Suprapubic skin (tissue), 4 donors: ENCODE data around the gene MSH6. TPM values are rescaled to one million over a fixed set of nuclear protein-coding genes. Genes with fewer than 3 reads are reported as not detected.

Experiments used
- DNase-seq, 2 donors: peaks; one replicate each; pipeline ENCODE4 v3.0.0-alpha.2; 2019; ENCODE audit warnings: low spot score in 2 of 2
- H3K27ac ChIP-seq: fragments of 200-600 bp; sonication (generic); one replicate; pipeline ENCODE4 v1.5.1; 2019
- H3K27me3 ChIP-seq: fragments of 200-600 bp; sonication (generic); one replicate; pipeline ENCODE4 v1.5.1; 2019
- H3K36me3 ChIP-seq: fragments of 200-600 bp; sonication (generic); one replicate; pipeline ENCODE4 v1.5.1; 2019
- H3K4me1 ChIP-seq: fragments of 200-600 bp; sonication (generic); one replicate; pipeline ENCODE4 v1.5.1; 2019
- H3K4me3 ChIP-seq: fragments of 200-600 bp; sonication (generic); one replicate; pipeline ENCODE4 v1.5.1; 2019; ENCODE audit warnings: mild to moderate bottlenecking
- H3K9me3 ChIP-seq: fragments of 200-600 bp; sonication (generic); one replicate; pipeline ENCODE4 v1.5.1; 2019
- EP300 ChIP-seq: sonication (generic); formaldehyde crosslinking; IDR thresholded peaks from one replicate; pipeline ENCODE4 v1.6.1; 2017; ENCODE audit warnings: antibody characterized with exemption
- POLR2A ChIP-seq, 2 donors: fragments of 450-650 bp; IDR thresholded peaks; one replicate each; pipeline ENCODE4 v1.6.1; 2017; ENCODE audit warnings: antibody characterized with exemption in 2 of 2, mild to moderate bottlenecking in 2 of 2, moderate library complexity in 2 of 2
- POLR2AphosphoS5 ChIP-seq, 3 donors: sonication (generic); formaldehyde crosslinking; IDR thresholded peaks; one replicate each; pipeline ENCODE4 v1.6.1; 2017; ENCODE audit warnings: antibody characterized with exemption in 3 of 3
- WGBS: methylation state at CpG from one replicate; pipeline ENCODE4 v1.1.5; 2018; 5-methylcytosine and 5-hydroxymethylcytosine counted together
- total RNA-seq, 4 donors: library from RNA; depleted of rRNA; stranded (reverse); fragments of >200 nt; gene quantifications; one replicate each; pipeline ENCODE4 v1.1.0, GENCODE V29; 2016
- TF ChIP-seq, protein P1 (sequence below), 2 donors: fragments of 200-600 bp in 1 of 2; fragments of 450-650 bp in 1 of 2; sonication (generic) in 1 of 2; IDR thresholded peaks; one replicate each; pipeline ENCODE4 v1.5.1; 2016 to 2019; ENCODE audit warnings: antibody characterized with exemption in 2 of 2, mild to moderate bottlenecking in 1 of 2, moderate library complexity in 1 of 2

The MSH6 gene
- total RNA-seq, 4 donors from 2014 or later = 17.7 to 27.3 (median 26.1) TPM

DNA sequence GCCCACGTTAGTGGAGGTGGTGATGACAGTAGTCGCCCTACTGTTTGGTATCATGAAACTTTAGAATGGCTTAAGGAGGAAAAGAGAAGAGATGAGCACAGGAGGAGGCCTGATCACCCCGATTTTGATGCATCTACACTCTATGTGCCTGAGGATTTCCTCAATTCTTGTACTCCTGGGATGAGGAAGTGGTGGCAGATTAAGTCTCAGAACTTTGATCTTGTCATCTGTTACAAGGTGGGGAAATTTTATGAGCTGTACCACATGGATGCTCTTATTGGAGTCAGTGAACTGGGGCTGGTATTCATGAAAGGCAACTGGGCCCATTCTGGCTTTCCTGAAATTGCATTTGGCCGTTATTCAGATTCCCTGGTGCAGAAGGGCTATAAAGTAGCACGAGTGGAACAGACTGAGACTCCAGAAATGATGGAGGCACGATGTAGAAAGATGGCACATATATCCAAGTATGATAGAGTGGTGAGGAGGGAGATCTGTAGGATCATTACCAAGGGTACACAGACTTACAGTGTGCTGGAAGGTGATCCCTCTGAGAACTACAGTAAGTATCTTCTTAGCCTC, 16.2 kb downstream of the MSH6 start:
- H3K36me3 ChIP-seq = peaks cover 95% of the 10 kb centered on the region
- 89% methylated on average over 6 of the region's 6 CpGs for WGBS

DNA sequence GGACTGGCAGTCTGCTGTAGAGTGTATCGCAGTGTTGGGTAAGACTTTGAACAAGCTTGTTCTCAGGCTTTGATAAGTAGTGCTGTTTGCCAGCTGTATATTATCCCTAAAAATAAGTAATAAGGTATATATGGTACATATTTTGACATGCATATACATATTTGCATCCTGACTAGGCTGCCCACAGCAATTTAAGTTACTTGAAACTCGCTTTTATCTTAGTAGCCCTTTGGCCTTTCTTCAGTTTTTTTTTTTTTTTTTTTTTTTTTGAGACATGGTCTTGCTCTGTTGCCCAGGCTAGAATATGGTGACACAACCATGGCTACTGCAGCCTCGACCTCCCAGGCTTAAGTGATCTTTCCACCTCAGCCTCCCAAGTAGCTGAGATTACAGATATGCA, 18.2 kb downstream of the MSH6 start:
- Histone ChIP-seq H3K4me1 (no peaks in the 10 kb centered on the region), H3K36me3 (peaks cover 97% of the 10 kb centered on the region), H3K27ac (no peak overlapping the region), H3K27me3 (no peaks in the 10 kb centered on the region), H3K9me3 (peaks cover 5% of the 10 kb centered on the region), H3K4me3 (no peak overlapping the region)
- DNase-seq = no peak
- WGBS = 90% methylated on average over 3 of the region's 3 CpGs
- TF ChIP-seq EP300 = no peak
- TF ChIP-seq POLR2AphosphoS5 (IDR thresholded peaks at IDR 0.05) = no peak
- TF ChIP-seq, protein P1, sequence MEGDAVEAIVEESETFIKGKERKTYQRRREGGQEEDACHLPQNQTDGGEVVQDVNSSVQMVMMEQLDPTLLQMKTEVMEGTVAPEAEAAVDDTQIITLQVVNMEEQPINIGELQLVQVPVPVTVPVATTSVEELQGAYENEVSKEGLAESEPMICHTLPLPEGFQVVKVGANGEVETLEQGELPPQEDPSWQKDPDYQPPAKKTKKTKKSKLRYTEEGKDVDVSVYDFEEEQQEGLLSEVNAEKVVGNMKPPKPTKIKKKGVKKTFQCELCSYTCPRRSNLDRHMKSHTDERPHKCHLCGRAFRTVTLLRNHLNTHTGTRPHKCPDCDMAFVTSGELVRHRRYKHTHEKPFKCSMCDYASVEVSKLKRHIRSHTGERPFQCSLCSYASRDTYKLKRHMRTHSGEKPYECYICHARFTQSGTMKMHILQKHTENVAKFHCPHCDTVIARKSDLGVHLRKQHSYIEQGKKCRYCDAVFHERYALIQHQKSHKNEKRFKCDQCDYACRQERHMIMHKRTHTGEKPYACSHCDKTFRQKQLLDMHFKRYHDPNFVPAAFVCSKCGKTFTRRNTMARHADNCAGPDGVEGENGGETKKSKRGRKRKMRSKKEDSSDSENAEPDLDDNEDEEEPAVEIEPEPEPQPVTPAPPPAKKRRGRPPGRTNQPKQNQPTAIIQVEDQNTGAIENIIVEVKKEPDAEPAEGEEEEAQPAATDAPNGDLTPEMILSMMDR (IDR thresholded peaks at IDR 0.05) = no peak

More for the DNA sequence above, 16.2 kb downstream of the MSH6 start:
- H3K27me3 ChIP-seq = no peaks in the 10 kb centered on the region
- no peak overlapping the region for H3K27ac ChIP-seq
- no peak for DNase-seq
- peaks cover 5% of the 10 kb centered on the region for H3K9me3 ChIP-seq
- no peaks in the 10 kb centered on the region for H3K4me1 ChIP-seq
- H3K4me3 ChIP-seq = no peak overlapping the region
- TF ChIP-seq, protein P1 (IDR thresholded peaks at IDR 0.05) = no peak
- TF ChIP-seq POLR2AphosphoS5 (IDR thresholded peaks at IDR 0.05) (no peak), EP300 (no peak), POLR2A (IDR thresholded peaks at IDR 0.05) (no peak)

DNA sequence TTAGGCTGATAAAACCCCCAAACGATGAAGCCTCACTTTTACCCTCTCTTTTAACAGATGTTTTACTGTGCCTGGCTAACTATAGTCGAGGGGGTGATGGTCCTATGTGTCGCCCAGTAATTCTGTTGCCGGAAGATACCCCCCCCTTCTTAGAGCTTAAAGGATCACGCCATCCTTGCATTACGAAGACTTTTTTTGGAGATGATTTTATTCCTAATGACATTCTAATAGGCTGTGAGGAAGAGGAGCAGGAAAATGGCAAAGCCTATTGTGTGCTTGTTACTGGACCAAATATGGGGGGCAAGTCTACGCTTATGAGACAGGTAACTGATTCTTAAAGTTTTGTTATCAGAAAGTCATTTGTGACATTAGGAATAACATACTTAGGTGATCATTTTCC, 20.4 kb downstream of the MSH6 start:
- Histone ChIP-seq H3K27ac (no peak overlapping the region), H3K4me1 (no peaks in the 10 kb centered on the region), H3K27me3 (no peaks in the 10 kb centered on the region), H3K4me3 (no peak overlapping the region), H3K36me3 (peaks cover 97% of the 10 kb centered on the region), H3K9me3 (peaks cover 5% of the 10 kb centered on the region)
- DNase-seq = no peak
- no peak for TF ChIP-seq EP300
- no peak for TF ChIP-seq POLR2AphosphoS5 (IDR thresholded peaks at IDR 0.05)
- WGBS = 96% methylated on average over 7 of the region's 7 CpGs

DNA sequence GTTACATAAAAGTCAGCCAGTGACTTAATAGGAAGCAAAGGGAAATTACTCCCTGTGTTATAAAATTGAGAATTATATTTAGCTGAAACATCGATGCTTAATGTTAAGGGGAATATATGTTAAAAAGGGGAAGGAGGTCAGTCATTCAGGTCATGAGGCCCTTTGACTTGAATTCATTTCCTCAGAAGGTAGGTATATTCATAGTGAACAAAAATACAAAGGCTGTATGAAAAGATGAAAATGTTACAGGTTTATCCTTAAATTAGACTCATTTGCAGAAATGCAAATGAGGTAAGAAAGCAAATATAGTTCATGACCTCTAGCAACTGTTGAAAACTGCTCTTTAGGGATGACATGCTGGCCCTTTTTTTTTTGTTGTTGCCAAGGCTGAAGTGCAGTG, 20.8 kb downstream of the MSH6 start:
- Histone ChIP-seq H3K4me3 (no peak overlapping the region), H3K27me3 (no peaks in the 10 kb centered on the region), H3K36me3 (peaks cover 97% of the 10 kb centered on the region), H3K9me3 (peaks cover 5% of the 10 kb centered on the region), H3K4me1 (no peaks in the 10 kb centered on the region), H3K27ac (no peak overlapping the region)
- no peak for DNase-seq
- WGBS = 91% methylated on average over 1 of the region's 1 CpG
- TF ChIP-seq EP300 = no peak
- TF ChIP-seq, protein P1 (IDR thresholded peaks at IDR 0.05) = no peak
- TF ChIP-seq POLR2AphosphoS5 (IDR thresholded peaks at IDR 0.05) = no peak
- TF ChIP-seq POLR2A (IDR thresholded peaks at IDR 0.05) = no peak

DNA sequence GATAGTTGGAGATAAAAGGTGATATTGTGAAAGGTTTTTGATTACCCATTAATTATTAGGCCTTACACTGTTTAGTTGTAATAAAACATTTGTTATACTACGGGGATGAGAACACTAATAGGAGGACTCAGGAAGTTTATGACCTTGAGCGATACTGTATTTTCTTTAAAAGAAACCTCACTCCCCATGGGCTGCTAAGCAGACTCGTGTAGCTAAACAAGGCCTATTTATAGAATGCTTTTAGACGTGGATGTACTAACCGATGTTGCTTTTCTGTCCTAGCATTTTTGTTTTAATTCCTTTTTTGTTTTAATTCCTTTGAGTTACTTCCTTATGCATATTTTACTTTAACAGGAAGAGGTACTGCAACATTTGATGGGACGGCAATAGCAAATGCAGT, 22.9 kb downstream of the MSH6 start:
- H3K9me3 ChIP-seq = peaks cover 5% of the 10 kb centered on the region
- peaks cover 92% of the 10 kb centered on the region for H3K36me3 ChIP-seq
- H3K27me3 ChIP-seq = no peaks in the 10 kb centered on the region
- TF ChIP-seq POLR2A (IDR thresholded peaks at IDR 0.05) = no peak
- TF ChIP-seq POLR2AphosphoS5 (IDR thresholded peaks at IDR 0.05) = no peak
- no peak for TF ChIP-seq EP300
- TF ChIP-seq, protein P1 (IDR thresholded peaks at IDR 0.05) = no peak
- WGBS = 66% methylated on average over 6 of the region's 6 CpGs
- H3K4me3 ChIP-seq = no peak overlapping the region
- H3K4me1 ChIP-seq = no peaks in the 10 kb centered on the region
- no peak for DNase-seq
- H3K27ac ChIP-seq = no peak overlapping the region

DNA sequence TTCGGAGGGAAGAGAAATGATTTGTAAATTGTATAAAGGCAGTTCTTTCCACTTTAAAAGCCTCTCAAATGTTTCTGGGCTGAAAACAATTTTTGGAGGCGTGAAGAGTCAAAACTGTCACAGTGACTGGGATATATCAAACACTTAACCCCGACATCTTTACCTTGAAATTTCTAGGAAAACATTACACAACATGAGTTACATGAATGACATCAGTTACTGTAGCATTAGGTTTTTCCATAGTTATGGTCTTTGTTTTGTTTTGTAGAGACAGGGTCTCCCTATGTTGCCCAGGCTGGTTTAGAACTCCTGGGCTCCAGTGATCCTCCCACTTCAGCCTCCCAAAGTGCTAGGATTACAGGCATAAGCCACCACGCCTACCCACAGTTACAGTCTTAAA, 25.7 kb downstream of the MSH6 start:
- H3K27me3 ChIP-seq = no peaks in the 10 kb centered on the region
- TF ChIP-seq, protein P1 (IDR thresholded peaks at IDR 0.05) = no peak
- TF ChIP-seq POLR2AphosphoS5 (IDR thresholded peaks at IDR 0.05) = no peak
- TF ChIP-seq EP300 = no peak
- TF ChIP-seq POLR2A (IDR thresholded peaks at IDR 0.05) = no peak
- H3K36me3 ChIP-seq = peaks cover 85% of the 10 kb centered on the region
- WGBS = 77% methylated on average over 4 of the region's 4 CpGs
- no peak for DNase-seq
- H3K9me3 ChIP-seq = peaks cover 4% of the 10 kb centered on the region
- no peak overlapping the region for H3K27ac ChIP-seq
- H3K4me3 ChIP-seq = no peak overlapping the region
- H3K4me1 ChIP-seq = no peaks in the 10 kb centered on the region
